GM12865 (cell line): Measurements from ENCODE around the gene HNRNPD.

Experiments
- DNase-seq: peaks from one replicate; pipeline ENCODE4 v3.0.0; 2010; ENCODE audit warnings: low read depth
- H3K4me3 ChIP-seq: 2 replicates; pipeline ENCODE4 v1.5.1; 2011; ENCODE audit warnings: mild to moderate bottlenecking, low read depth, low read length, control low read depth
- TF ChIP-seq, protein P1 (sequence below): IDR thresholded peaks from 2 replicates; pipeline ENCODE4 v1.5.1; 2011; ENCODE audit warnings: low read length, control low read depth, low read depth, inconsistent platforms; ENCODE audit not compliant: insufficient read depth; ENCODE audit errors: missing control alignments

The HNRNPD gene

GRCh38 chr4:82382751-82383150 lies 9.0 kb upstream of the HNRNPD start:
- no peak overlapping the region for H3K4me3 ChIP-seq
- TF ChIP-seq, protein P1, sequence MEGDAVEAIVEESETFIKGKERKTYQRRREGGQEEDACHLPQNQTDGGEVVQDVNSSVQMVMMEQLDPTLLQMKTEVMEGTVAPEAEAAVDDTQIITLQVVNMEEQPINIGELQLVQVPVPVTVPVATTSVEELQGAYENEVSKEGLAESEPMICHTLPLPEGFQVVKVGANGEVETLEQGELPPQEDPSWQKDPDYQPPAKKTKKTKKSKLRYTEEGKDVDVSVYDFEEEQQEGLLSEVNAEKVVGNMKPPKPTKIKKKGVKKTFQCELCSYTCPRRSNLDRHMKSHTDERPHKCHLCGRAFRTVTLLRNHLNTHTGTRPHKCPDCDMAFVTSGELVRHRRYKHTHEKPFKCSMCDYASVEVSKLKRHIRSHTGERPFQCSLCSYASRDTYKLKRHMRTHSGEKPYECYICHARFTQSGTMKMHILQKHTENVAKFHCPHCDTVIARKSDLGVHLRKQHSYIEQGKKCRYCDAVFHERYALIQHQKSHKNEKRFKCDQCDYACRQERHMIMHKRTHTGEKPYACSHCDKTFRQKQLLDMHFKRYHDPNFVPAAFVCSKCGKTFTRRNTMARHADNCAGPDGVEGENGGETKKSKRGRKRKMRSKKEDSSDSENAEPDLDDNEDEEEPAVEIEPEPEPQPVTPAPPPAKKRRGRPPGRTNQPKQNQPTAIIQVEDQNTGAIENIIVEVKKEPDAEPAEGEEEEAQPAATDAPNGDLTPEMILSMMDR, result no peak
- DNase-seq, result no peak

DNA sequence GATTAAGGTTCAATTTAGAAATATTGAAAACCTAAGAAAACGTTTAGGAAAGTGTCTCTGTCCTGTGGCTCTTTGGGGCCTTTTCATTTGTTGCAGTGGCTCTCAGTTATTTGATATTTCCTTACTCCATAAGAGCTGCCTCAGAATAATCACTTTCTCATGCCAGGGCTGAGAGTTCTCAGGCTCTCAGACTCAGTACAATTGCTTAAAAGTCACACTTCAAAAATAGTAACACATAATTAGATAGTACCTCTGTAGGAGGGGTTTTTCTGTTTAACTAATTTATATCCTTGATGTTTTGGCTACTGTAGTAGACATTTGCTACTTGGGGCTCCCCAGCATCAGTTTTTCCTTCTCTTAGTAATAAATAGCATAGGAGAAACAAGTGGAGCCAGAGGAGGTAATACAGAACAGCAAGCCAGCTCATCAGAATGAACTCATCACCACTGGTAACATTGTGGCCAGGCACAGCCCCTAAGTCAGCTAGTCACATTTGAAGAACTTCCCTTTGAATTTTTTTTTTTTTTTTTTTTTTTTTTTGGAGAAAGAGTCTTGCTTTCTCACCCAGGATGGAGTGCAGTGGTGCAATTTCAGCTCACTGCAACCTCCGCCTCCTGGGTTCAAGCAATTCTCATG lies 8.0 kb upstream of the HNRNPD start:
- no peak for DNase-seq
- TF ChIP-seq, protein P1, result no peak
- H3K4me3 ChIP-seq, result no peak overlapping the region

- TF ChIP-seq, protein P1, result no peak
- DNase-seq, result no peak
- H3K4me3 ChIP-seq, result no peak overlapping the region
Observed at GRCh38 chr4:82381235-82381634, 7.4 kb upstream of the HNRNPD start.

DNA sequence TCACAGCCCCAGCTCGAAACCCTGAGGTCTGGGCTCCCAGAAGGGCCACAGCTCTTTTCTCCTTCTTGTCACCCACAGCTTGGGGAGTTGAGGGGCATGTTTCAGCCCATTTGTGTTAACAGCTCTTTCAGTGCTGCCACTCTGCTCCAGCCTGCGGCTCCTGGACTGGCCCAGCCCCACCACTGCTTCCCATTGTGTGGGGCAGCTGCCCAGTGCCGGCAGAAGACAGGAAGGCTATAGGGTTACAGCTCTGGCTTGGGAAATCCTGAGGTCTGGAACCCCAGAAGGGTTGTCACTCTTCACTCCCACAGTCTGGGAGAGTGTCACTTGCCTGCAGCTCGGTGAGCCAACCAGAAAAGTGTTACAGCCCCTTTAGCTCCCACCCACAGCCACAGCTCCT lies 7.0 kb upstream of the HNRNPD start:
- H3K4me3 ChIP-seq, result no peak overlapping the region
- TF ChIP-seq, protein P1, result no peak
- DNase-seq, result no peak

DNA sequence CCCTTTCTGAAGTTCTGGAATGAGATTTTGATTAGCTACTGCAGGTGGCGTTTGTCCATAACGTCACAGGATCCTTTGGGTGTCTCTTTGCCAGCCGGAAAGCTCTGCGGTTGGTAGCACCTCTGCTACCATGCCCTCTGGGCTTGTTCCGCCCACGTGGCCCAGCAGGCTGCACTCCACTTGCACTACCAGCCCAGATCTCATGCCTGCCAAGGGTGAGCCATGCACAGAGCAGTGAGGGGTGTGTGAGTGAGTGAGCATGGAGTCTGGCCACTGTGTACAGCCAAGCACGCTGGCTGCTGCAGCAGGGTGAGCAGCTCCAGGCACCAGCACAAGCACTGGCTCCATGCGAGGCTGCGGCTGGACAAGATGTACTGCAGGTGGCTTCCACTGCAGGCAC lies 6.6 kb upstream of the HNRNPD start:
- H3K4me3 ChIP-seq, result no peak overlapping the region
- DNase-seq, result no peak
- TF ChIP-seq, protein P1, result no peak

DNA sequence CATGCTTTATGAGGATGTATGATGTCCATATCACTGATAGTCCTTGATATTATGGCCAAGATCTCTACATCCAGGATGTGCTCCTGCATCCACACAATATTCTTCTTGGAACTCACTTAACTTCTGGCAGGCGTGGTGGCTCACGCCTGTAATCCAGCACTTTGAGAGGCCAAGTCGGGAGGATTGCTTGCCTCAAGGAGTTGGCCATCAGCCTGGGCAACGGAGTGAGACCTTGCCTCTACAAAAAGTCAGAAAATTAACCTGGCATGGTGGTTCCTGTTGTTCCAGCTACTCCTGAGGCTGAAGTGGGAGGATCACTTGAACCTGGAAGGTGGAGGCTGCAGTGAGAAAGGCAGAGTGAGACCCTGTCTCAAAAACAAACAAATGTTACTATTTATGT lies 2.3 kb upstream of the HNRNPD start:
- H3K4me3 ChIP-seq, result peak overlapping the region; percentile 90
- TF ChIP-seq, protein P1, result no peak
- DNase-seq, result no peak

GRCh38 chr4:82373486-82373815 lies 340 bp downstream of the HNRNPD start:
- peak overlapping the region; percentile 92 for H3K4me3 ChIP-seq
- TF ChIP-seq, protein P1, result no peak
- DNase-seq, result no peak
